K562 (cell line): ENCODE measurements around the gene SHLD1. TPM values are rescaled to one million over a fixed set of nuclear protein-coding genes. Genes with fewer than 3 reads are reported as not detected.

ENCODE experiments used
- GTF2A2 ChIP-seq: IDR thresholded peaks from 2 replicates; pipeline ENCODE4 v1.6.1; 2016; ENCODE audit warnings: mild to moderate bottlenecking, missing genetic modification characterization, missing compliant biosample characterization
- POLR3A ChIP-seq: IDR thresholded peaks from 2 replicates; pipeline ENCODE4 v1.6.1; 2011; ENCODE audit warnings: borderline replicate concordance, mild to moderate bottlenecking, moderate library complexity; ENCODE audit not compliant: insufficient read length, insufficient read depth; ENCODE audit errors: extremely low read depth
- TFAM ChIP-seq: fragments of 250-450 bp; sonication (Bioruptor Pico); conservative IDR thresholded peaks from 2 replicates; pipeline ENCODE4 v1.5.0; 2021; ENCODE audit warnings: mild to moderate bottlenecking, moderate library complexity
- ZNF318 ChIP-seq, 2 experiments: fragments of 450-650 bp; IDR thresholded peaks; 2 replicates each; pipeline ENCODE4 v1.6.1; 2016; ENCODE audit warnings: mild to moderate bottlenecking in 2 of 2, borderline replicate concordance in 1 of 2, low read depth in 1 of 2, moderate library complexity in 1 of 2
- ZNF398 ChIP-seq: fragments of 250-450 bp; sonication (Bioruptor Pico); IDR thresholded peaks from 2 replicates; pipeline ENCODE4 v1.8.0; 2021; ENCODE audit warnings: moderate library complexity, mild to moderate bottlenecking, inconsistent platforms
- polyA plus RNA-seq, 8 experiments: library from polyadenylated mRNA; depleted of rRNA in 4 of 8; stranded (reverse) in 5 of 8; unstranded in 3 of 8; fragments of >200 nt; fragmentation: Nextera tagmentation in 2 of 8; fragmentation: Illumina TruSeq in 1 of 8; extraction: Ambion mirVana in 2 of 8; extraction: Trizol in 1 of 8; gene quantifications; 2 replicates each; pipeline versions ENCODE4 v1.2.1 to v1.2.3, GENCODE V29; 2011 to 2014; ENCODE audit warnings: inconsistent platforms in 1 of 8, missing spikeins in 1 of 8
- total RNA-seq, 7 experiments: library from RNA; depleted of rRNA in 6 of 7; stranded (reverse); fragments of >200 nt in 6 of 7; fragmentation: Illumina TruSeq in 2 of 7; extraction: Trizol in 2 of 7; gene quantifications; 2 replicates each; pipeline versions ENCODE4 v1.2.1 to v1.2.3, GENCODE V29; 2011 to 2021; ENCODE audit warnings: low replicate concordance in 1 of 7

The SHLD1 gene
- total and polyA plus RNA-seq, 9 of the 15 experiments (the other 6 are each of a cell fraction or from before 2014, with no cell fraction given): 3.7 to 21.6 (median 8.2) TPM

GRCh38 chr20:5908981-5909380 is 158.8 kb downstream of the SHLD1 start (continued):
- no peak for TF ChIP-seq ZNF318 (IDR thresholded peaks at IDR 0.05; ENCODE audit: borderline replicate concordance in 1 of 2, low read depth in 1 of 2)
- TF ChIP-seq GTF2A2 (tag): no peak
- TF ChIP-seq ZNF398: no peak
- TF ChIP-seq POLR3A: no peak
- TF ChIP-seq TFAM (CRISPR knock-in tag): no peak
